Esophagus muscularis mucosa (tissue), 4 donors: ENCODE data around the gene HNRNPH3.

ENCODE experiments used
- CTCF ChIP-seq, 3 experiments: fragments of 200-600 bp in 2 of 3; fragments of 450-650 bp in 1 of 3; sonication (generic) in 2 of 3; IDR thresholded peaks; one replicate each; pipeline ENCODE4 v1.5.1; 2017 to 2019; ENCODE audit warnings: antibody characterized with exemption in 3 of 3, mild to moderate bottlenecking in 2 of 3, moderate library complexity in 1 of 3
- EP300 ChIP-seq: sonication (generic); formaldehyde crosslinking; IDR thresholded peaks from one replicate; pipeline ENCODE4 v1.6.1; 2017; ENCODE audit warnings: antibody characterized with exemption
- POLR2AphosphoS5 ChIP-seq, 2 donors: sonication (generic); formaldehyde crosslinking; IDR thresholded peaks; one replicate each; pipeline ENCODE4 v1.6.1; 2017; ENCODE audit warnings: antibody characterized with exemption in 2 of 2

DNA sequence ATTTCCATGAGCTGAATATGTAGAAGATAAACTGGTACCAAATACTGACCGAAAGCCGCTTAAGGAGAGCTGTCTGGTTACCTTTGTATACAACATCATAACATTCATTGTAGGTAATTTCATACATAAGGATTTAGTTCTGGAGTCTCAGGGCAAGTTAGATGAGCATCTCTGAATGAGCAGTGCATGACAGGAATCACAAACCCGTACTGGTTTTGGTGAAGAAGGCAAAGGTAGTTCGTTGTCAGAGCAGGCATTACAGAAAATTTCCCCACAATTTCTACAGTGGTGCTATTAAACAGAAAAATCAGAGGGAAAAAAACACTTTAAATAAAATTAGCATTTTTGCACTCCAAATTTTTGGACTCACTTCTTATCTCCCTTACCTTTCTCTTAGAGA, 13.8 kb downstream of the HNRNPH3 start:
- TF ChIP-seq CTCF (IDR thresholded peaks at IDR 0.05): no peak
- no peak for TF ChIP-seq POLR2AphosphoS5 (IDR thresholded peaks at IDR 0.05)
- TF ChIP-seq EP300: no peak
